Measurements from ENCODE around the gene UNKL.

UNKL gene

DNA sequence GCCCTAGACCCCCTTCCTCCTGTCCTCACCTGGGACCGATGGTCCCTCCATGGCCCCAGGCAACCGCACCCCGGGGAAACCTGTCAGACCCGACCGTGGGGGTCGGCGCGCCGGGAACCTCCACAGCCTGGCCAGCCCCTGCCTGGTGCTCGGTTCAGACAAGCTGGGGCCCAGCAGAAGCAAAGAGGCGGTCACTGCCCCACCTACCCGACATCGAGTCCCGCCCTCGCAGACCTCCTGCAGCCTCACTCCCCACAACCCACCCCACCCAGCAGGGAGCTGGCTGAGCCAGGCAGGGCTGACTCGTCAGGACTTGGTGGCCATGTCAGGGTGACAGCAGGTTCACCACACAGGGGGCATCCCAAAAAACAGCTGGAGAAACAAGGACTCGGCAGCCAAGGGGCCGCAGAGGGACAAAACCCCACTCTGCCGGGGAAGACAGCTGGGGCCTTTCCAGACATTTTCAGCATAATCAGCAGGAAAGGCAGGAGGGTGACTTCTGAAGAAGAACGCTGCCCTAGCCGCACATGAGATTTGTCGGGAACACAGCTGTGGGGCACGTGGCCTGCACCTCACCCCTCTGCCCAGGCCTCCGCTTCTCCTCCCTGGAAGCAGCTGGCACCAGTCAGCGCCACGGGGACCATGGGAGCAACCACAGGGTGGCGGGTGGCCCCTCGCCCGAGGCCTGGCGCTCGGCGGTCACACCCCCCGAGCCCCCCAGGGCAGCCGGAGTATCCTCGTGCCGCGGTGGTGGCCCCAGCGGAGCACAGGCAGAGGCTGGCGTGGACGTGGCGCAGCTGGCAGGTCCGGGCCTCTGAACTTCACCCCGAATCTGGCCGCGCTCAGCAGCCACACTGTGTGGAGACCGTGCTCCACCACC lies 39.8 kb downstream of the UNKL start:
- DNase-seq: no peak

- DNase-seq: no peak
These were observed 42.1 kb downstream of the UNKL start for GRCh38 chr16:1372292-1372950.

DNA sequence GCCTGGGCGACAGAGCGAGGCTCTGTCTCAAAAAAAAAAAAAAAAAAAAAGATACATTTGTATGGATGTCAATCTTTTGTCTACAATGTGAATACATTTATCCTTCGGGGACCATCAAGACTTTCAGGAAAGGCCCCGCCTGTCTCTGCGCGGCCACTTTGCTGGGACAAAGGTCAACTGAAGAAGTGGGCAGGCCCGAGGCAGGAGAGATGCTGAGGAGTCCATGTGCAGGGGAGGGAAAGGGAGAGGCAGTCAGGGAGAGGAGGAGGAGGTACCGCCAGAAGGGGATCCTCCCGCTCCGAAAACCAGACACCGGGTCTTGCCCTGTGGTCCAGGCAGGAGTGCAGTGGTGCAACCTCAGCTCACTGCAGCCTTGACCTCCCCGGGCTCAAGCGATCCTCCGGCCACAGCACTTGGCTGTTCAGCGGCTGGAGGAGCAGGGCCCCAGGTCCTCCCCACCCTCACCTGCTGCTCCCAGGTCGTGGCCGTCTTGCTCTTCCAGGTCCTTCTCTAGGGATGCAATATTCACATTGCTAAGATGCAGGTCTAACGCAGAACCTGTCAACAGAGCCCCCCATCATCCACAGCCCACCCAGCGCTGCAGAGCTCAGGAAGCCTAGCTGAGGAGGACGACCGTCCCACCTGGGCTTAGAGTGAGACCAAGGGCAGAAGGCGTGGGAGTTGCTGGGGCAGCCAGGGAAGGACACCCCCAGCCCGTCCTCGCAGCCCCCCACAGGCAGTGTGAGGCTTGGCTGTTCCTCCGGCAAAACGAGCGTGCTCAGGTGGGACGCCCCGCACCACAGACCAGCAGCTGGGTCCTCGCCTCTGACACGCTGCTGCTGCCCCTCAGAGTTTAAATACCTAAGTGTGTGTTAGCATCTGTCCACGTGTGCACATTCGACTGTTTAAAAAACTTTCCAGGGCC lies 43.2 kb downstream of the UNKL start:
- no peak for DNase-seq

DNA sequence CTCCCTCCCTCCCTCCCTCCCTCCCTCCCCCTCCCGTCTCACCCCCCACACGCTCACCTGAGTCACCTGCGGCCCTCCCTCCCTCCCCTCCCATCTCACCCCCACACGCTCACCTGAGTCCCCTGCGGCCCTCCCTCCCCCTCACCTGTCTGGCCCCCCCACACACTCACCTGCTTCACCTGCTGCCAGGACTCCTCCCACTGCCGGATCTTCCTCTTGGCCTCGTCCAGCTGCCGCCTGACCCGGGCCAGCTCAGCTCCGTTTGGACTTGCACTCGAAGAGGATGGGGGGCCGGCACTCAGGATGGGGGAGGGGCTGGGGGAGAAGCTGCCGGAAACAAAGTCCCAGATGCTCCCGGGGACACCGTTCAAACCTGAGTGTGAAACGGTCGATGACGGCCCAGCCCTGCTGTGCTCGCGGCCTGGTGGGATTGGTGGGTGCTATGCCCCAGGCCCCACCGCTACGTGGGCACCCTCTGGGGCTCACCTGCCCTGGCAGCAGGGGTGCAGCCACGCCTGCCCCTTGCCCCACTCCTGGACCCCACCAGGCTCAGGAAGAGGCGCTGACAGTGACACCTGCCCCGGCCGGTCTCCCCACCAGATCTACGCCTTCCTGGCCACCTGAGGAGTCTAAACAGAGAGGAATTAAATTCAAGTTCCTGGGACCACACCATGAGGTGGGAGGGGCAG lies 46.9 kb downstream of the UNKL start:
- DNase-seq: no peak

- DNase-seq: no peak
These were observed 47.7 kb downstream of the UNKL start for GRCh38 chr16:1366712-1367299.

- DNase-seq: no peak
These were observed 48.3 kb downstream of the UNKL start for GRCh38 chr16:1366060-1366711.

GRCh38 chr16:1364510-1364909 lies 50.0 kb downstream of the UNKL start:
- DNase-seq: no peak

- no peak for DNase-seq
These were observed 50.9 kb downstream of the UNKL start for GRCh38 chr16:1363501-1364041.

DNA sequence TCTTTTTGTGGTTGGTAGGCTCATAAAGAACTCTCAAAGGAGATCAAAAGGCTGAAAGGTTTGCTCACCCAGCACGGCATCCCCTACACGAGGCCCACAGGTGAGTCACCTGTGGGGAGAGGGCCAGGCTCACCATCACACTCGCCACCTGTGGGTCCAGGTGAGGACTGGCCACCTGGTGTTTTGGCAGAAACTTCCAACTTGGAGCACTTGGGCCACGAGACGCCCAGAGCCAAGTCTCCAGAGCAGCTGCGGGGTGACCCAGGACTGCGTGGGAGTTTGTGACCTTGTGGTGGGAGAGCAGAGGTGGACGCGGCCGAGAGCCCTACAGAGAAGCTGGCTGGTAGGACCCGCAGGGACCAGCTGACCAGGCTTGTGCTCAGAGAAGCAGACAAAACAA lies 51.7 kb downstream of the UNKL start:
- DNase-seq: no peak

DNA sequence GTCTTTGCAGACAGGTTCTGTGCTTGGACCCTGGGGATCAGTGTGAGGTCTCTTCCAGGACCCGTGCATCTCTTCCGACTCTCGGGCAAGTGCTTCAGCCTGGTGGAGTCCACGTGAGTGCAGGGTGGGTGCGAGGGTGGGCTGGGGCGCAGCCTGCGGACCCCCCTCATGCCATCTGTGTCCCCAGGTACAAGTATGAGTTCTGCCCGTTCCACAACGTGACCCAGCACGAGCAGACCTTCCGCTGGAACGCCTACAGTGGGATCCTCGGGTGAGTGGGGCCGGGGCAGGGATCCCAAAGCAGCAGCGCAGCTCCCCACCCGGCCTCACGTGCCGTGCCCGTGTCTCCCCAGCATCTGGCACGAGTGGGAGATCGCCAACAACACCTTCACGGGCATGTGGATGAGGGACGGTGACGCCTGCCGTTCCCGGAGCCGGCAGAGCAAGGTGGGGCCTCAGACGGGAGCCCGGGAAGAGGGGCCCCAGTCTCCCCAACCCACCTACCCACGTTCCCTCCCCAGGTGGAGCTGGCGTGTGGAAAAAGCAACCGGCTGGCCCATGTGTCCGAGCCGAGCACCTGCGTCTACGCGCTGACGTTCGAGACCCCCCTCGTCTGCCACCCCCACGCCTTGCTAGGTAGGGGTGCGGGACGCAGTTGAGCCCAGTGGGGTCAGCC lies 52.7 kb downstream of the UNKL start:
- DNase-seq: no peak

DNA sequence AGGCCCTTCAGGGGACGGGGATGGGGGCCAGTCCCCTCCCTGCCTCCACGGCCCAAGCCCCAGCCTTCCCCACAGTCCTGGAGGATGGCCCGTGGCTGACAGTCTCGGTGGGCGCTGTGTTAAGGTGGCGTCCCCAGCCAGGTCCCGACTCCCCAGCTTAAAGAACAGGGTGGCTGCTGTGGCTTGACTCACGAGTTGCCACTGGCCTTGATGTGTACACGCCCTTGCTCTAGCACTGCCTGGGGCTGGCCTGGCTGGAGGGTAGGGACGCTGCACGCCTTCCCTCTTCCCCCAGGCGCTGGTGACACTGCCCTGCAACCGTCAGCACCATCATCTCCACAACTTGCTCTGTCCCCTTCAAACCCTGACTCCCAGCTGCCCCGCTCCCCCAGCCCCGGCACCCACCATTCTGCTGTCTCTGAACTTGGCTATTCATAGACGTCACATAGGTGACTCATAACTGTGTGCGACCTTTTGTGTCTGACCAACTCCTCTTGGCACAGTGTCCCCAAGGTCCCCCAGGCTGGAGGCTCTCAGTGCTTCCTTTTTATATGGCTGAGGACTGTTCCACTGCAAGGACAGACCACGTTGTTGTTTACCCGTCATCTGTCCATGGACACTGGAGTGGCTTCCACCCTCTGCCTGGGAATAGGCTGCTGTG lies 56.5 kb downstream of the UNKL start:
- no peak for DNase-seq

GRCh38 chr16:1356061-1356900 lies 58.2 kb downstream of the UNKL start:
- DNase-seq: no peak

GRCh38 chr16:1355591-1355990 lies 58.9 kb downstream of the UNKL start:
- DNase-seq: no peak

DNA sequence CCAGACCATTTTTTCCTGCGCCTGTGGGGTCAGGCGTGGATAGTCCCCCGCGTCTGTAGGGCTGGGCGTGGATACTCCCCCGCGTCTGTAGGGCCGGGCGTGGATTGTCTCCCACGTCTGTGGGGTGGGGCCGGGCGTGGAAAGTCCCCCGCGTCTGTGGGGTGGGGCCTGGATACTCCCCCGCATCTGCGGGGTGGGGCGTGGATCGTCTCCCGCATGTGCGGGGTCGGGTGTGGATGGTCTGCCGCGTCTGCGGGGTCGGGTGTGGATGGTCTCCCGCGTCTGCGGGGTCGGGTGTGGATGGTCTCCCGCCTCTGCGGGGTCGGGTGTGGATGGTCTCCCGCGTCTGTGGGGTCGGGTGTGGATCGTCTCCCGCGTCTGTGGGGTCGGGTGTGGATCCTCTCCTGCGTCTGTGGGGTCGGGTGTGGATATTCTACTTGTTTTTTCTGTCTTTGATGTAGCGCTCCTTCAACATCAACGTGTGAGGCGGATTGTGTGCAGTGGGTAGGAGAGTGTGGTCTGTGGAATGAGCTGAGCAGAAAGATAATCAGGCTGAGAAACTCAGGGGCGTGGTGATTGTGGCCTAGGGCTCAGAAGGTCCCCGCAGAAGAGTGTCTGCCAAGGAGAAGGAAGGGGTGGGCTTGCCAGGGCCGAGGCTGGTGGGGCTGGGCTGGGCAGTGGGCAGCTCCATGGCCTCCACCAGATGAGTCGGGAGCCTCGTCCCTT lies 59.5 kb downstream of the UNKL start:
- DNase-seq: no peak

GRCh38 chr16:1351582-1352362 lies 62.7 kb downstream of the UNKL start, which contains the start of the genes GNPTG and TSR3:
TSS of gene GNPTG (plus strand) at chr16:1351931. CDS start at chr16:1351966, 35 bp downstream.
TSS of gene TSR3 (minus strand) at chr16:1351878. CDS start at chr16:1351804, 74 bp downstream.
- no peak for DNase-seq

DNA sequence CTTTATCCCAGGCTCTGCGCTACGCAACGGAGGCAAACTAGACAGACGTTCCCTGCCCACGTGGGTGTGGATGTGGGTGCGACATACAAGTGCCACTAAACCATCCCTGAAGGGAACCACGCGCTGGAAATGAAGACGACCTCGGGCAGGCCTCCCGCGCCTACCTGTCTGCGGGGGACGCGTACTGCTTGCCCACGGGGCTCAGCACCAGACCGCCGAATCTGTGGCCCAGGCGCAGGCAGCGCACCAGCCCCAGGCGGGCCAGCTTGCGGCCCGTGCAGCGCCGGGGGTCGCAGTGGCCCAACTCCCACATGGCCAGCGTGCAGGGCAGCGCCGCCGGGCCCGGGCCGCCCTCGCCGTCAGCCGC lies 63.3 kb downstream of the UNKL start:
- DNase-seq: no peak

- DNase-seq: no peak
These were observed 63.8 kb downstream of the UNKL start for GRCh38 chr16:1350691-1351090.

GRCh38 chr16:1349951-1350350 lies 64.6 kb downstream of the UNKL start:
- no peak for DNase-seq
